CD14-positive monocyte (primary cell): ENCODE measurements around the gene RREB1. TPM values are rescaled to one million over a fixed set of nuclear protein-coding genes. Genes with fewer than 3 reads are reported as not detected.

Experiments used
- DNase-seq, 3 donors: peaks; one replicate each; pipeline ENCODE4 v3.0.0-alpha.2; 2011 to 2022
- H2AFZ ChIP-seq: 2 replicates; pipeline ENCODE4 v1.6.0; 2012; ENCODE audit warnings: mild to moderate bottlenecking, low read depth, low read length, inconsistent platforms; ENCODE audit not compliant: insufficient read depth, poor library complexity, severe bottlenecking
- H3K27ac ChIP-seq, 2 donors: 1 replicate in 1 of 2; 2 replicates in 1 of 2; pipeline ENCODE4 v1.5.1; 2012 to 2013; ENCODE audit warnings: low read length in 2 of 2, control low read depth in 1 of 2, inconsistent platforms in 1 of 2, low read depth in 1 of 2, mild to moderate bottlenecking in 1 of 2
- H3K27me3 ChIP-seq, 2 donors: one replicate each; pipeline versions ENCODE4 v1.6.0 to v1.6.1; 2011 to 2013; ENCODE audit warnings: low read length in 2 of 2; ENCODE audit not compliant: control insufficient read depth in 2 of 2, insufficient read depth in 2 of 2
- H3K36me3 ChIP-seq, 2 donors: replicated peaks in 1 of 2; 1 replicate in 1 of 2; 2 replicates in 1 of 2; pipeline versions ENCODE4 v1.5.1 to v1.6.1; 2012 to 2013; ENCODE audit warnings: low read length in 2 of 2, control low read depth in 1 of 2, inconsistent platforms in 1 of 2, mild to moderate bottlenecking in 1 of 2; ENCODE audit not compliant: insufficient read depth in 2 of 2, control insufficient read depth in 1 of 2
- H3K4me1 ChIP-seq, 2 donors: 1 replicate in 1 of 2; 2 replicates in 1 of 2; pipeline versions ENCODE4 v1.5.1 to v1.6.1; 2012 to 2013; ENCODE audit warnings: low read length in 2 of 2, control low read depth in 1 of 2, inconsistent platforms in 1 of 2, mild to moderate bottlenecking in 1 of 2, moderate library complexity in 1 of 2; ENCODE audit not compliant: insufficient read depth in 2 of 2, control insufficient read depth in 1 of 2
- H3K4me2 ChIP-seq: replicated peaks from 2 replicates; pipeline ENCODE3; 2012; ENCODE audit warnings: low read length, moderate library complexity, mild to moderate bottlenecking; ENCODE audit not compliant: poor library complexity, severe bottlenecking; ENCODE audit errors: extremely low read depth
- H3K4me3 ChIP-seq, 3 experiments: fragments of 200-600 bp in 1 of 3; sonication (generic) in 1 of 3; replicated peaks in 1 of 3; 1 replicate in 2 of 3; 2 replicates in 1 of 3; pipeline ENCODE4 v1.5.1; 2011 to 2013; ENCODE audit warnings: low read length in 3 of 3, mild to moderate bottlenecking in 3 of 3, control low read depth in 2 of 3, low read depth in 2 of 3, inconsistent platforms in 1 of 3, moderate library complexity in 1 of 3
- H3K79me2 ChIP-seq: 2 replicates; pipeline ENCODE4 v1.6.0; 2012; ENCODE audit warnings: mild to moderate bottlenecking, control low read depth, inconsistent platforms, low read length, moderate library complexity; ENCODE audit not compliant: insufficient read depth
- H3K9ac ChIP-seq: 2 replicates; pipeline ENCODE4 v1.6.0; 2017; ENCODE audit warnings: low read length, mild to moderate bottlenecking; ENCODE audit not compliant: insufficient read depth, poor library complexity, severe bottlenecking
- H3K9me3 ChIP-seq, 2 donors: replicated peaks in 1 of 2; 1 replicate in 1 of 2; 2 replicates in 1 of 2; pipeline versions ENCODE4 v1.5.1 to v1.6.1; 2012 to 2013; ENCODE audit warnings: low read length in 2 of 2, control low read depth in 1 of 2; ENCODE audit not compliant: control insufficient read depth in 1 of 2, insufficient read depth in 1 of 2
- H4K20me1 ChIP-seq: 2 replicates; pipeline ENCODE4 v1.6.0; 2012; ENCODE audit warnings: mild to moderate bottlenecking, low read length, control low read depth, moderate library complexity; ENCODE audit not compliant: insufficient read depth
- H3K27ac Mint-ChIP-seq, 7 donors: one replicate each; pipeline ENCODE4 v1.8.0; 2020; ENCODE audit warnings: mild to moderate bottlenecking in 7 of 7, mixed read lengths in 7 of 7, moderate library complexity in 6 of 7, inconsistent platforms in 2 of 7
- H3K27me3 Mint-ChIP-seq, 3 donors: one replicate each; pipeline ENCODE4 v1.8.0; 2021 to 2022; ENCODE audit warnings: low read depth in 3 of 3, mild to moderate bottlenecking in 3 of 3, mixed read lengths in 3 of 3, moderate library complexity in 3 of 3, inconsistent platforms in 1 of 3
- H3K36me3 Mint-ChIP-seq, 2 donors: one replicate each; pipeline ENCODE4 v1.8.0; 2020; ENCODE audit warnings: mixed read lengths in 2 of 2, inconsistent platforms in 1 of 2, mild to moderate bottlenecking in 1 of 2
- H3K4me1 Mint-ChIP-seq: one replicate; pipeline ENCODE4 v1.8.0; 2020; ENCODE audit warnings: mild to moderate bottlenecking, mixed read lengths
- H3K4me3 Mint-ChIP-seq, 2 donors: one replicate each; pipeline ENCODE4 v1.8.0; 2020; ENCODE audit warnings: mild to moderate bottlenecking in 2 of 2, mixed read lengths in 2 of 2, moderate library complexity in 1 of 2
- H3K9me3 Mint-ChIP-seq, 7 donors: one replicate each; pipeline ENCODE4 v1.8.0; 2020 to 2022; ENCODE audit warnings: mixed read lengths in 7 of 7, mild to moderate bottlenecking in 6 of 7, moderate library complexity in 6 of 7, inconsistent platforms in 2 of 7
- WGBS: methylation state at CpG from one replicate; pipeline ENCODE4 v1.1.5; 2013; ENCODE audit warnings: missing lambda C conversion rate; ENCODE audit not compliant: insufficient coverage; 5-methylcytosine and 5-hydroxymethylcytosine counted together
- intact Hi-C, 2 donors: fragments of 100-400 bp; cut with micrococcal nuclease; formaldehyde crosslinking; loops; one replicate each; pipeline versions ENCODE4 v1.15.0 to v1.15.1; 2023
- polyA plus RNA-seq, 3 donors: library from polyadenylated mRNA; depleted of rRNA in 1 of 3; unstranded in 2 of 3; stranded (reverse) in 1 of 3; fragments of 300-500 nt in 2 of 3; fragments of >200 nt in 1 of 3; fragmentation: Illumina TruSeq in 2 of 3; gene quantifications; 1 replicate in 2 of 3; 2 replicates in 1 of 3; pipeline ENCODE4 v1.2.3, GENCODE V29; 2012 to 2021
- TF ChIP-seq, protein P1 (sequence below): fragments of 200-600 bp; IDR thresholded peaks from one replicate; pipeline ENCODE4 v1.8.0; 2022; ENCODE audit warnings: antibody characterized with exemption, mild to moderate bottlenecking

The RREB1 gene
- polyA plus RNA-seq, 3 donors = 2.1 to 15.3 (median 5.6) TPM

DNA sequence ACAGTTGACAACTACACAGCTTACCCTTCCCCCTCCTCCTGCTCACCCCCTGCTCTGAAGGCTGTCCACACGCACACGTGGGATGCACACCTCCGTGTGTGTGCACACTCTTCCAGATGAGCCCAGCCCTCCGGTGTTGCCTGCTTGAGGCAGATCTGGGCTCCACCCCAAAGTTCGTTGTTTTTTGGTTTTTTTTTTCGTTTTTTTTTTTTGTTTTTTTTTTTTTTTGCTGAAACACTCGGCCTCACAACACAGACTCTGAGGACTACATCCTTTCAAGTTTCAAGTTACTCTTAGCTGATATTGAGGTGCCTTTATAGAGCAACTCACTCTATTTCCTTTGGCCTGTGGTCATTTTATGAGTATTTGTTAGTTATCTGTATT is 88.2 kb downstream of the RREB1 start:
- intact Hi-C loops = no loop called here
- Histone ChIP-seq H3K36me3 (peaks cover 33 to 78% of the 10 kb centered on the region in 2 donors), H3K79me2 (peaks cover 98% of the 10 kb centered on the region), H3K27ac (peak overlapping the region in 1 of 2 donors; percentile 58), H3K4me2 (no peak overlapping the region), H4K20me1 (peaks cover 6% of the 10 kb centered on the region), H3K9me3 (no peaks in the 10 kb centered on the region), H3K27me3 (no peaks in the 10 kb centered on the region), H3K9ac (no peak overlapping the region), H3K4me3 (no peak overlapping the region), H3K4me1 (peaks cover 14 to 18% of the 10 kb centered on the region in 2 donors), H2AFZ (no peak overlapping the region)
- TF ChIP-seq, protein P1, sequence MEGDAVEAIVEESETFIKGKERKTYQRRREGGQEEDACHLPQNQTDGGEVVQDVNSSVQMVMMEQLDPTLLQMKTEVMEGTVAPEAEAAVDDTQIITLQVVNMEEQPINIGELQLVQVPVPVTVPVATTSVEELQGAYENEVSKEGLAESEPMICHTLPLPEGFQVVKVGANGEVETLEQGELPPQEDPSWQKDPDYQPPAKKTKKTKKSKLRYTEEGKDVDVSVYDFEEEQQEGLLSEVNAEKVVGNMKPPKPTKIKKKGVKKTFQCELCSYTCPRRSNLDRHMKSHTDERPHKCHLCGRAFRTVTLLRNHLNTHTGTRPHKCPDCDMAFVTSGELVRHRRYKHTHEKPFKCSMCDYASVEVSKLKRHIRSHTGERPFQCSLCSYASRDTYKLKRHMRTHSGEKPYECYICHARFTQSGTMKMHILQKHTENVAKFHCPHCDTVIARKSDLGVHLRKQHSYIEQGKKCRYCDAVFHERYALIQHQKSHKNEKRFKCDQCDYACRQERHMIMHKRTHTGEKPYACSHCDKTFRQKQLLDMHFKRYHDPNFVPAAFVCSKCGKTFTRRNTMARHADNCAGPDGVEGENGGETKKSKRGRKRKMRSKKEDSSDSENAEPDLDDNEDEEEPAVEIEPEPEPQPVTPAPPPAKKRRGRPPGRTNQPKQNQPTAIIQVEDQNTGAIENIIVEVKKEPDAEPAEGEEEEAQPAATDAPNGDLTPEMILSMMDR = no peak
- peaks cover 65 to 74% of the 10 kb centered on the region in 2 donors for H3K36me3 Mint-ChIP-seq
- peak overlapping the region in 3 of 7 donors; percentile 43 to 73 (median 62) for H3K27ac Mint-ChIP-seq
- no peak for DNase-seq
- H3K4me1 Mint-ChIP-seq = peaks cover 29% of the 10 kb centered on the region
- H3K27me3 Mint-ChIP-seq = no peaks in the 10 kb centered on the region
- H3K9me3 Mint-ChIP-seq = no peaks in the 10 kb centered on the region
- H3K4me3 Mint-ChIP-seq = no peak overlapping the region
- WGBS = no CpG with 5 or more reads among the region's 7 CpGs

DNA sequence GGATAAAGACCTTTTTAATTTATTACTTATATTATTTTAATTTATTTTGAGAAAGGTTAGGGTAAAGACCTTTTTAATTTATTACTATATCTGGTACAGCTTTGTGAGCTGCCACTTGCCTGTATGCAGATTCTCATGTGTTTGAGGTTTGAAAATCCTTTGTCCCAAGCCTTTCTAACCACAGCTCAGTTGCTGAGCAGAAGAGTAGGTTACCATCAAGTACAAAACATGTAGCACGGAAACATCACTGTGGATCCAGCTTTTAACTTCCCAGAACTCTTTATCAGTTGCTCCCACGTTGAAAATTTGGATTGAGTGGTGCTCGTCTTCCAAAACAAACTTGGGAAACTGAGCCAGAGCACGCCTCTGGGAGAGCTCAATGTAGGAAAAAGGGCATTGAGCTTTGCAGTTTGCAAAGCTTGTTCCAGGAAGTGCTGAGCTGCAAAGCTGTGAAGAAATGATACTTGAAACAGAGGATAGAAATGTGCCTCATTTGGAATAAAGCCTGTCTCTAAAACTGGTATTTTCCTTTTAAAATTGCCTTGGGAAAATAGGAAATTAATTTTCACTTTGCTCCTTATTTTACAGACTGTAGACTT is 89.0 kb downstream of the RREB1 start:
- Histone ChIP-seq H2AFZ (no peak overlapping the region), H3K27ac (peak overlapping the region in 1 of 2 donors; percentile 13), H3K27me3 (no peaks in the 10 kb centered on the region), H3K4me1 (peaks cover 22 to 25% of the 10 kb centered on the region in 2 donors), H3K4me2 (no peak overlapping the region), H3K79me2 (peaks cover 91% of the 10 kb centered on the region), H3K4me3 (no peak overlapping the region), H3K9ac (no peak overlapping the region), H3K36me3 (peaks cover 29 to 71% of the 10 kb centered on the region in 2 donors), H3K9me3 (no peaks in the 10 kb centered on the region), H4K20me1 (peaks cover 6% of the 10 kb centered on the region)
- 100% methylated on average over 3 of the region's 4 CpGs for WGBS
- Mint-ChIP-seq H3K4me1 (peaks cover 36% of the 10 kb centered on the region), H3K27ac (peak overlapping the region in 3 of 7 donors; percentile 5 to 60 (median 30)), H3K36me3 (peaks cover 58 to 68% of the 10 kb centered on the region in 2 donors), H3K9me3 (no peaks in the 10 kb centered on the region), H3K4me3 (no peak overlapping the region), H3K27me3 (peaks cover 0 to 3% (median 0%) of the 10 kb centered on the region in 3 donors)
- intact Hi-C loops = no loop called here
- DNase-seq = no peak
- TF ChIP-seq, protein P1 = no peak
